ENCODE data around the gene EVL.
"Not testable (repeated sequence)": the region's sequence is repeated elsewhere in the genome, so short reads cannot be mapped to it uniquely, and the experiment has no call there.

GRCh38 chr14:100030006-100030405 is 35.2 kb upstream of the EVL start:
- not testable (repeated sequence) for TF ChIP-seq TAF1 (IDR thresholded peaks at IDR 0.05; ENCODE audit: low read depth, low read length); POLR2A (IDR thresholded peaks at IDR 0.05; ENCODE audit: low read depth, low read length); POLR2AphosphoS5 (IDR thresholded peaks at IDR 0.05; ENCODE audit: low read depth, low read length); SPI1 (IDR thresholded peaks at IDR 0.05; ENCODE audit: low read depth, low read length); PAX5 (IDR thresholded peaks at IDR 0.05; ENCODE audit: insufficient read depth, low read length, severe bottlenecking); POU2F2 (IDR thresholded peaks at IDR 0.05; ENCODE audit: low read depth, low read length)

All from GM12891 (cell line).